ENCODE results near the gene CHD2.

The CHD2 gene

GRCh38 chr15:93005133-93005532 lies 105.0 kb downstream of the CHD2 start:
- H3K18ac ChIP-seq (ENCODE audit: low read length): no peak overlapping the region
- no peak overlapping the region for H2BK5ac ChIP-seq (ENCODE audit: low read depth, low read length, poor library complexity)
- H3K27ac ChIP-seq (ENCODE audit: low read depth, low read length): no peak overlapping the region
- no peak overlapping the region for H4K91ac ChIP-seq (ENCODE audit: low read depth, low read length)
- no peak overlapping the region for H2AFZ ChIP-seq (ENCODE audit: insufficient read depth, low read length, poor library complexity)
- H3K36me3 ChIP-seq (ENCODE audit: control insufficient read depth in 1 of 2, insufficient read depth in 2 of 2, low read length in 2 of 2): peaks cover 34 to 54% of the 10 kb centered on the region in 2 experiments
- no peak overlapping the region for H3K14ac ChIP-seq (ENCODE audit: low read length)
- H3K9ac ChIP-seq (ENCODE audit: low read length): no peak overlapping the region
- H2BK120ac ChIP-seq (ENCODE audit: insufficient read depth, low read length, poor library complexity): no peak overlapping the region
- no peak overlapping the region for H4K12ac ChIP-seq (ENCODE audit: low read depth, low read length)
- H2BK12ac ChIP-seq (ENCODE audit: low read length): no peak overlapping the region
- no peak overlapping the region for H4K8ac ChIP-seq (ENCODE audit: low read depth, low read length)
- H3K79me1 ChIP-seq (ENCODE audit: low read length): no peaks in the 10 kb centered on the region
- no peak for DNase-seq
- no peaks in the 10 kb centered on the region for H3K79me2 ChIP-seq (ENCODE audit: control insufficient read depth, insufficient read depth, low read length, poor library complexity)
- no peak overlapping the region for H3K4ac ChIP-seq (ENCODE audit: low read depth, low read length)
- no peak overlapping the region for H3K4me2 ChIP-seq (ENCODE audit: low read length)
- H3K9me3 ChIP-seq (ENCODE audit: insufficient read depth, low read depth, low read length): no peaks in the 10 kb centered on the region
- H2AK5ac ChIP-seq (ENCODE audit: low read length): no peak overlapping the region
- H3K4me1 ChIP-seq (ENCODE audit: control insufficient read depth in 1 of 2, insufficient read depth in 2 of 2, low read length in 2 of 2): no peaks in the 10 kb centered on the region
- H3K27me3 ChIP-seq (ENCODE audit: insufficient read depth, low read length): no peaks in the 10 kb centered on the region
- no peak overlapping the region for H3K23ac ChIP-seq (ENCODE audit: low read length)
- no CpG with 5 or more reads among the region's 4 CpGs for WGBS (ENCODE audit: extremely low coverage, insufficient coverage, insufficient read length)
- no peak overlapping the region for H3K4me3 ChIP-seq (ENCODE audit: low read depth, low read length)

GRCh38 chr15:93007994-93008393 lies 107.9 kb downstream of the CHD2 start:
- no peak for DNase-seq
- no peak overlapping the region for H4K8ac ChIP-seq (ENCODE audit: low read depth, low read length)
- no peak overlapping the region for H2BK5ac ChIP-seq (ENCODE audit: low read depth, low read length, poor library complexity)
- no peak overlapping the region for H3K9ac ChIP-seq (ENCODE audit: low read length)
- no peak overlapping the region for H4K12ac ChIP-seq (ENCODE audit: low read depth, low read length)
- no peaks in the 10 kb centered on the region for H3K4me1 ChIP-seq (ENCODE audit: control insufficient read depth in 1 of 2, insufficient read depth in 2 of 2, low read length in 2 of 2)
- no peak overlapping the region for H2BK12ac ChIP-seq (ENCODE audit: low read length)
- H3K18ac ChIP-seq (ENCODE audit: low read length): peak overlapping the region; percentile 25
- H3K4me2 ChIP-seq (ENCODE audit: low read length): no peak overlapping the region
- no peak overlapping the region for H3K14ac ChIP-seq (ENCODE audit: low read length)
- H2AFZ ChIP-seq (ENCODE audit: insufficient read depth, low read length, poor library complexity): no peak overlapping the region
- WGBS (ENCODE audit: extremely low coverage, insufficient coverage, insufficient read length): no CpG with 5 or more reads among the region's 3 CpGs
- no peaks in the 10 kb centered on the region for H3K79me1 ChIP-seq (ENCODE audit: low read length)
- peaks cover 34 to 53% of the 10 kb centered on the region in 2 experiments for H3K36me3 ChIP-seq (ENCODE audit: control insufficient read depth in 1 of 2, insufficient read depth in 2 of 2, low read length in 2 of 2)
- H3K79me2 ChIP-seq (ENCODE audit: control insufficient read depth, insufficient read depth, low read length, poor library complexity): no peaks in the 10 kb centered on the region
- no peak overlapping the region for H3K4ac ChIP-seq (ENCODE audit: low read depth, low read length)
- H3K27me3 ChIP-seq (ENCODE audit: insufficient read depth, low read length): no peaks in the 10 kb centered on the region
- H2AK5ac ChIP-seq (ENCODE audit: low read length): no peak overlapping the region
- no peak overlapping the region for H3K4me3 ChIP-seq (ENCODE audit: low read depth, low read length)
- no peak overlapping the region for H3K23ac ChIP-seq (ENCODE audit: low read length)
- H3K9me3 ChIP-seq (ENCODE audit: insufficient read depth, low read depth, low read length): no peaks in the 10 kb centered on the region
- no peak overlapping the region for H2BK120ac ChIP-seq (ENCODE audit: insufficient read depth, low read length, poor library complexity)
- H4K91ac ChIP-seq (ENCODE audit: low read depth, low read length): no peak overlapping the region
- no peak overlapping the region for H3K27ac ChIP-seq (ENCODE audit: low read depth, low read length)

- H4K8ac ChIP-seq (ENCODE audit: low read depth, low read length): no peak overlapping the region
- no CpG with 5 or more reads among the region's 1 CpG for whole genome bisulfite sequencing (ENCODE audit: extremely low coverage, insufficient coverage, insufficient read length)
- no peaks in the 10 kb centered on the region for H3K27me3 ChIP-seq (ENCODE audit: insufficient read depth, low read length)
- no peak overlapping the region for H4K91ac ChIP-seq (ENCODE audit: low read depth, low read length)
- no peaks in the 10 kb centered on the region for H3K4me1 ChIP-seq (ENCODE audit: control insufficient read depth in 1 of 2, insufficient read depth in 2 of 2, low read length in 2 of 2)
- H3K9me3 ChIP-seq (ENCODE audit: insufficient read depth, low read depth, low read length): no peaks in the 10 kb centered on the region
- no peak overlapping the region for H2BK12ac ChIP-seq (ENCODE audit: low read length)
- no peak overlapping the region for H3K27ac ChIP-seq (ENCODE audit: low read depth, low read length)
- H4K12ac ChIP-seq (ENCODE audit: low read depth, low read length): no peak overlapping the region
- H3K79me2 ChIP-seq (ENCODE audit: control insufficient read depth, insufficient read depth, low read length, poor library complexity): no peaks in the 10 kb centered on the region
- H3K14ac ChIP-seq (ENCODE audit: low read length): no peak overlapping the region
- no peak overlapping the region for H2AFZ ChIP-seq (ENCODE audit: insufficient read depth, low read length, poor library complexity)
- H2BK120ac ChIP-seq (ENCODE audit: insufficient read depth, low read length, poor library complexity): no peak overlapping the region
- DNase-seq: no peak
- H3K23ac ChIP-seq (ENCODE audit: low read length): no peak overlapping the region
- peaks cover 42 to 65% of the 10 kb centered on the region in 2 experiments for H3K36me3 ChIP-seq (ENCODE audit: control insufficient read depth in 1 of 2, insufficient read depth in 2 of 2, low read length in 2 of 2)
- no peak overlapping the region for H2AK5ac ChIP-seq (ENCODE audit: low read length)
- no peak overlapping the region for H3K4me3 ChIP-seq (ENCODE audit: low read depth, low read length)
- peak overlapping the region; percentile 19 for H3K9ac ChIP-seq (ENCODE audit: low read length)
- H3K4me2 ChIP-seq (ENCODE audit: low read length): no peak overlapping the region
- H2BK5ac ChIP-seq (ENCODE audit: low read depth, low read length, poor library complexity): no peak overlapping the region
- H3K4ac ChIP-seq (ENCODE audit: low read depth, low read length): no peak overlapping the region
- no peaks in the 10 kb centered on the region for H3K79me1 ChIP-seq (ENCODE audit: low read length)
- no peak overlapping the region for H3K18ac ChIP-seq (ENCODE audit: low read length)
Measured at GRCh38 chr15:93012786-93013185, 112.7 kb downstream of the CHD2 start.

GRCh38 chr15:93017526-93017925 lies 117.4 kb downstream of the CHD2 start:
- Histone ChIP-seq H2BK12ac (ENCODE audit: low read length) (no peak overlapping the region), H3K79me1 (ENCODE audit: low read length) (no peaks in the 10 kb centered on the region), H2BK120ac (ENCODE audit: insufficient read depth, low read length, poor library complexity) (no peak overlapping the region), H3K9ac (ENCODE audit: low read length) (no peak overlapping the region), H3K18ac (ENCODE audit: low read length) (no peak overlapping the region), H3K9me3 (ENCODE audit: insufficient read depth, low read depth, low read length) (no peaks in the 10 kb centered on the region), H2AK5ac (ENCODE audit: low read length) (no peak overlapping the region), H3K27me3 (ENCODE audit: insufficient read depth, low read length) (no peaks in the 10 kb centered on the region), H3K4me3 (ENCODE audit: low read depth, low read length) (no peak overlapping the region), H4K8ac (ENCODE audit: low read depth, low read length) (no peak overlapping the region), H3K14ac (ENCODE audit: low read length) (no peak overlapping the region), H4K91ac (ENCODE audit: low read depth, low read length) (no peak overlapping the region), H3K79me2 (ENCODE audit: control insufficient read depth, insufficient read depth, low read length, poor library complexity) (no peaks in the 10 kb centered on the region), H3K23ac (ENCODE audit: low read length) (no peak overlapping the region), H3K36me3 (ENCODE audit: control insufficient read depth in 1 of 2, insufficient read depth in 2 of 2, low read length in 2 of 2) (peaks cover 41 to 71% of the 10 kb centered on the region in 2 experiments), H4K12ac (ENCODE audit: low read depth, low read length) (no peak overlapping the region), H3K4ac (ENCODE audit: low read depth, low read length) (no peak overlapping the region), H3K4me2 (ENCODE audit: low read length) (no peak overlapping the region), H3K4me1 (ENCODE audit: control insufficient read depth in 1 of 2, insufficient read depth in 2 of 2, low read length in 2 of 2) (no peaks in the 10 kb centered on the region), H2AFZ (ENCODE audit: insufficient read depth, low read length, poor library complexity) (no peak overlapping the region), H3K27ac (ENCODE audit: low read depth, low read length) (no peak overlapping the region), H2BK5ac (ENCODE audit: low read depth, low read length, poor library complexity) (no peak overlapping the region)
- WGBS (ENCODE audit: extremely low coverage, insufficient coverage, insufficient read length): no CpG with 5 or more reads among the region's 6 CpGs
- peak in 1 of 2 donors; percentile 46 for DNase-seq

Data from trophoblast cell (in vitro differentiated cells and primary cell).